ENCODE data around the gene CREB5. TPM values are rescaled to one million over a fixed set of nuclear protein-coding genes. Genes with fewer than 3 reads are reported as not detected.
A peak's percentile ranks its signal among the peaks of the same experiment; 100 is the strongest.

The CREB5 gene
- total RNA-seq, 2 donors from 2014 or later = 0.53 to 2.6 TPM

DNA sequence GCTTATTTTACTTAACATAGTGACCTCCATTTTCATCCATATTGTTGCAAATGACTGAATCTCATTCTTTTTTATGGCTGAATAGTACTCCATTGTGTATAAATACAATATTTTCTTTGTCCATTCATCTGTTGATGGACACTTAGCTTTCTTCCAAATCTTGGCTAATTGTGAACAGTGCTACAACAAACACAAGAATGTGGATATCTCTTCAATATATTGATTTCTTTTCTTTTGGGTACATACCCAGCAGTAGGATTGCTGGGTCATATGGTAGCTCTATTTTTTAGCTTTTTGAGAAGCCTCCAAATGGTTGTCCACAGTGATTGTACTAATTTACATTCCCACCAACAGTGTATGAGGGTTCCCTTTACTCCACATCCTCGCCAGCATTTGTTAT is 58.0 kb downstream of the CREB5 start:
- 92% methylated on average over 1 of the region's 1 CpG; no CpG with 5 or more reads in 1 of the 2 experiments for WGBS, 2 experiments (ENCODE audit: insufficient coverage in 1 of 2, insufficient read length in 1 of 2)
- TF ChIP-seq, protein P1, sequence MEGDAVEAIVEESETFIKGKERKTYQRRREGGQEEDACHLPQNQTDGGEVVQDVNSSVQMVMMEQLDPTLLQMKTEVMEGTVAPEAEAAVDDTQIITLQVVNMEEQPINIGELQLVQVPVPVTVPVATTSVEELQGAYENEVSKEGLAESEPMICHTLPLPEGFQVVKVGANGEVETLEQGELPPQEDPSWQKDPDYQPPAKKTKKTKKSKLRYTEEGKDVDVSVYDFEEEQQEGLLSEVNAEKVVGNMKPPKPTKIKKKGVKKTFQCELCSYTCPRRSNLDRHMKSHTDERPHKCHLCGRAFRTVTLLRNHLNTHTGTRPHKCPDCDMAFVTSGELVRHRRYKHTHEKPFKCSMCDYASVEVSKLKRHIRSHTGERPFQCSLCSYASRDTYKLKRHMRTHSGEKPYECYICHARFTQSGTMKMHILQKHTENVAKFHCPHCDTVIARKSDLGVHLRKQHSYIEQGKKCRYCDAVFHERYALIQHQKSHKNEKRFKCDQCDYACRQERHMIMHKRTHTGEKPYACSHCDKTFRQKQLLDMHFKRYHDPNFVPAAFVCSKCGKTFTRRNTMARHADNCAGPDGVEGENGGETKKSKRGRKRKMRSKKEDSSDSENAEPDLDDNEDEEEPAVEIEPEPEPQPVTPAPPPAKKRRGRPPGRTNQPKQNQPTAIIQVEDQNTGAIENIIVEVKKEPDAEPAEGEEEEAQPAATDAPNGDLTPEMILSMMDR (conservative IDR thresholded peaks at IDR 0.05) = no peak
- Mint-ChIP-seq H3K36me3 (ENCODE audit: low read depth) (no peaks in the 10 kb centered on the region), H3K27me3 (ENCODE audit: insufficient read depth) (peaks cover 4% of the 10 kb centered on the region), H3K27ac (no peak overlapping the region), H3K4me1 (peaks cover 13% of the 10 kb centered on the region), H3K4me3 (no peak overlapping the region), H3K9me3 (no peaks in the 10 kb centered on the region)
- Histone ChIP-seq H3K36me3 (ENCODE audit: control insufficient read depth, insufficient read depth, low read length) (no peaks in the 10 kb centered on the region), H3K27ac (ENCODE audit: low read depth, low read length) (no peak overlapping the region), H3K4me3 (ENCODE audit: low read length) (no peak overlapping the region), H3K9ac (ENCODE audit: extremely low read depth, low read length, poor library complexity, severe bottlenecking) (no peak overlapping the region), H3K27me3 (ENCODE audit: control insufficient read depth, insufficient read depth, low read length, poor library complexity, severe bottlenecking) (no peaks in the 10 kb centered on the region), H3K4me1 (ENCODE audit: control insufficient read depth, insufficient read depth, low read length) (peaks cover 6% of the 10 kb centered on the region), H3K9me3 (ENCODE audit: control insufficient read depth, low read length) (no peaks in the 10 kb centered on the region)
- DNase-seq = no peak

DNA sequence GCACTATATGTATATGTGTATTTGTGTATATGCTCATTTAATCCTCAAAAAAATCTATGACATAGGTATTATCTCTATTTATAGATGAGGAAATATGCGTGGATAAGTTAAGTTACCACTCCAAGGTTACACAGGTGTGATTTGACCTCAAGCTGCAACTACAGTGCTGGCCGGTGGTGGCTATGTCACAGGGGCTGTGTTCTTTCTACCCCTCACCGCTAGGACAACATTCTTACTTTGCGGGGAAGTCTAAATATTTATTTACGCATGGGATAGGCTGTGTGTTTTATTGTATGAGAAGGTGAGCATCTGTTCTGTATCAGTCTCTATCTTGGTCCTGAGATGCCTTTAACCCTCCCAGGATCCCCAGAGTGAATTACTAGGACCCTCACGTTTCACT is 60.0 kb downstream of the CREB5 start:
- Mint-ChIP-seq H3K36me3 (ENCODE audit: low read depth) (no peaks in the 10 kb centered on the region), H3K4me1 (peaks cover 19% of the 10 kb centered on the region), H3K27ac (no peak overlapping the region), H3K27me3 (ENCODE audit: insufficient read depth) (peaks cover 5% of the 10 kb centered on the region), H3K4me3 (no peak overlapping the region), H3K9me3 (no peaks in the 10 kb centered on the region)
- no peak for DNase-seq
- TF ChIP-seq, protein P1 (conservative IDR thresholded peaks at IDR 0.05) = peak; percentile 60
- Histone ChIP-seq H3K9me3 (ENCODE audit: control insufficient read depth, low read length) (no peaks in the 10 kb centered on the region), H3K27me3 (ENCODE audit: control insufficient read depth, insufficient read depth, low read length, poor library complexity, severe bottlenecking) (no peaks in the 10 kb centered on the region), H3K9ac (ENCODE audit: extremely low read depth, low read length, poor library complexity, severe bottlenecking) (no peak overlapping the region), H3K4me3 (ENCODE audit: low read length) (no peak overlapping the region), H3K27ac (ENCODE audit: low read depth, low read length) (no peak overlapping the region), H3K4me1 (ENCODE audit: control insufficient read depth, insufficient read depth, low read length) (peaks cover 6% of the 10 kb centered on the region), H3K36me3 (ENCODE audit: control insufficient read depth, insufficient read depth, low read length) (no peaks in the 10 kb centered on the region)
- WGBS, 2 experiments (ENCODE audit: insufficient coverage in 1 of 2, insufficient read length in 1 of 2) = 89 to 92% methylated on average over 3 to 6 of the region's 6 CpGs

DNA sequence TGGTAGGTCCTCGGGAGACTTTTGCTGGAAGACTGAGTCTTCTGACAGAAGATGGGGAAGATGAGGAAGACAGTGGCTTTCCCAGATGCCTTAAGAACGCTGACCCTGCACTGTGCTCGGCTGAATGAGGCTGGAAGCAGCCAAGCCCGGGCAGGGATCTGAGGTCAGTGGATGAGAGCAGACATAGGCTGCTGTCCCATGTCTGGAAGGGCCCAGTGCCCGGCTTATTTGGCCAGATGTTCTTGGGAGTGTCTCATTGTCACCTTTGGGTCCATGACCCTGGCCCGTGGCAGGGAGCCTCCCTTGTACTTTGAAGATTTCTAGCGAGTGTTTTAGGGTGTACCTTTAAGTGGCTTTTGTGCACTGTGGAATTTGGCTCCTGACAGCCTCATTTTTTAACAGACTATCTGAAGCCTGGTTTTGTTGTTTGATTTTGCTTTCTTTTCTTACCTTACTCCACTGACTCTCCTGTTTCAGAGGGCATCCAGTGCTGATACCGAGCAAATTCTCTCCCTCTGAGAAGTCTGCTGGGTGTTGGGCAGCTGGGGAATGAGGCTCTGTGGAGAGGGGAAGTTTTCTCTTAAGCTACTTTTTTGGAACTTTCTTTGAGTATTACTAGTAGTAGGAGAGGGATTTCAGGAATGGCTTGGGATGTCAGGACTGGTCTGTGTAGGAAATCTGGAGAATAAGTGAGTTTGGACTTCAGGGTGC is 61.4 kb downstream of the CREB5 start:
- no peaks in the 10 kb centered on the region for H3K36me3 Mint-ChIP-seq (ENCODE audit: low read depth)
- H3K4me3 Mint-ChIP-seq = no peak overlapping the region
- Histone ChIP-seq H3K27me3 (ENCODE audit: control insufficient read depth, insufficient read depth, low read length, poor library complexity, severe bottlenecking) (no peaks in the 10 kb centered on the region), H3K9me3 (ENCODE audit: control insufficient read depth, low read length) (no peaks in the 10 kb centered on the region), H3K27ac (ENCODE audit: low read depth, low read length) (peak overlapping the region; percentile 11), H3K36me3 (ENCODE audit: control insufficient read depth, insufficient read depth, low read length) (no peaks in the 10 kb centered on the region), H3K4me1 (ENCODE audit: control insufficient read depth, insufficient read depth, low read length) (peaks cover 6% of the 10 kb centered on the region), H3K9ac (ENCODE audit: extremely low read depth, low read length, poor library complexity, severe bottlenecking) (no peak overlapping the region), H3K4me3 (ENCODE audit: low read length) (no peak overlapping the region)
- 91 to 94% methylated on average over 7 to 8 of the region's 8 CpGs for WGBS, 2 experiments (ENCODE audit: insufficient coverage in 1 of 2, insufficient read length in 1 of 2)
- peaks cover 7% of the 10 kb centered on the region for H3K27me3 Mint-ChIP-seq (ENCODE audit: insufficient read depth)
- no peaks in the 10 kb centered on the region for H3K9me3 Mint-ChIP-seq
- peaks cover 27% of the 10 kb centered on the region for H3K4me1 Mint-ChIP-seq
- no peak for DNase-seq
- no peak overlapping the region for H3K27ac Mint-ChIP-seq
- TF ChIP-seq, protein P1 (conservative IDR thresholded peaks at IDR 0.05) = no peak
